SKM-1 (cell line): ENCODE data around the gene FIS1.
"Not testable (repeated sequence)": the region's sequence is repeated elsewhere in the genome, so short reads cannot be mapped to it uniquely, and the experiment has no call there.

Experiments
- DNase-seq: peaks from one replicate; lab custom pipeline; 2025; ENCODE audit not compliant: unreplicated experiment; lab: John Stamatoyannopoulos, UW

Gene FIS1

DNA sequence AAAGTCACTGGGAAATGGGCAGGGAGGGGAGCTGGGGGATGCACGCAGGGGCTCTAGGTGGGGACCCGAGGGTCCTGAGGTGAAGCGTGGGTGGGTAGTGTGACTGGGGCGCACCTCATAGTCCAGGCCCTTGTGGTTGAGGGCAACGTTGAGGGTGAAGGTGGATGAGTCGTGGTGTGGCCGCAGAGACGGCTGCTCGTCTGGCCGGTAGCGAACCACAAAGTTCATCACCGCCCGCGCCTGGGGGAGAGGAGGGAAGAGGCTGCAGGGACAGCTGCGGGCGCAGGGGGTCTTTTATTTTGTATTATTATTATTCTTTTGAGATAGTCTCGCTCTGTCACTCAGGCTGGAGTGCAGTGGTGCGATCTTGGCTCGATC is 38.2 kb downstream of the FIS1 start:
- DNase-seq, result no peak

GRCh38 chr7:101205901-101206664 is 38.8 kb downstream of the FIS1 start:
- DNase-seq, result no peak

- DNase-seq, result peak; percentile 49
Observed at GRCh38 chr7:101203740-101204738, 40.8 kb downstream of the FIS1 start.

DNA sequence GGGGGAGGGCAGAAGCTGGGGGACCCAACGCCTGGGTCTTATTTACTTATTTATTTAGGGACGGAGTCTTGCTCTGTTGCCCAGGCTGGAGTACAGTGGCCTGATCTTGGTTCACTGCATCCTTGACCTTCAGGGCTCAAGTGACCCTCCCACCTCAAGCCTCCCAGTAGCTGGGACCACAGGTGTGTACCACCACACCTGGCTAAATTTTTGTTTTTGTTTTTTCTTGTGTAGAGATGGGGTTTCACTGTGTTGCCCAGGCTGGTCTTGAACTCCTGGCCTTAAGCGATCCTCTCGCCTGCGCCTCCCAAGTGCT is 42.3 kb downstream of the FIS1 start:
- no peak for DNase-seq

DNA sequence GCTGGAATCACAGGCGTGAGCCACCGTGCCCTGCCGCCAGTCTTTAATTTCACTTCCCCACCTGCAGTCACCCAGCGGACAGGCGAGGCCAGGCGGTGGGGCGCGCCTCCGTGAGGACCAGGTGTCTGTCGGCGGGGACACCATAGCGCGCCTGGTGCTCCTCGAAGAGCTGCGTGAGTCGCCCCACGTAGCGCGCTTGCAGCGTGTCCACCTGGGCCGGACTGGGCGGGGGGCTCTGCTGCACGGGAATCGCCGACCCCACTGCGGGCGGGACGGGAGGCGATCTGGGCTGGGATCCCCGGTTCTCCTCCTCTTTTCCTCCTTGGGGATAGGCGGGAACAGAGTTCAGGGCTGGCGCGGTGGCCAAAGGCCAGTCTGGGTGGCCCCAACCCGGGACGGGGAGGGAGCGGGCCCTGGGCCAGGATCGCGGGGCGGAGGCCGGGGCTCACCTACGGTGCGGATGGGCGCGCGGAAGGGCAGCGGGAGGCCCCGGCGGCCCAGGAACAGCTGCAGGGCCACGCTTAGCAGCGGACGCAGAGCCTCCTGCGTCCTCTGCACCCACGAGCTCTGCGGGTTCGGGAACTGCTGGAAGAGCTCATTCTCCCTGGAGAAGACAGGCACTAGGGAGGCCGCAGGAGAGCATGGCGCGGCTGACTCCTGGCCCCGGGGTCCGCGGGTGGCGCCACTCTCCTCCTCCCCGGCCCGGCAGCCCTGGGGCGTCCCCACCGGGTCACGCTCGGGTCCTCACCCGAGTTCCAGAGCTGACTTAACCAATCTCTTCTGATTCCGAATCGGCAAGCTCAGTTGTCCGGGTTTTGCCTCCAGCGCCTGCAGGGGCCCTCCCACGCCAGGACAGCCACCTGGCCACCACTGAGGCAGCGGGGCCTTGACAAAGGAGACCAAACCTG is 42.9 kb downstream of the FIS1 start:
- no peak for DNase-seq

DNA sequence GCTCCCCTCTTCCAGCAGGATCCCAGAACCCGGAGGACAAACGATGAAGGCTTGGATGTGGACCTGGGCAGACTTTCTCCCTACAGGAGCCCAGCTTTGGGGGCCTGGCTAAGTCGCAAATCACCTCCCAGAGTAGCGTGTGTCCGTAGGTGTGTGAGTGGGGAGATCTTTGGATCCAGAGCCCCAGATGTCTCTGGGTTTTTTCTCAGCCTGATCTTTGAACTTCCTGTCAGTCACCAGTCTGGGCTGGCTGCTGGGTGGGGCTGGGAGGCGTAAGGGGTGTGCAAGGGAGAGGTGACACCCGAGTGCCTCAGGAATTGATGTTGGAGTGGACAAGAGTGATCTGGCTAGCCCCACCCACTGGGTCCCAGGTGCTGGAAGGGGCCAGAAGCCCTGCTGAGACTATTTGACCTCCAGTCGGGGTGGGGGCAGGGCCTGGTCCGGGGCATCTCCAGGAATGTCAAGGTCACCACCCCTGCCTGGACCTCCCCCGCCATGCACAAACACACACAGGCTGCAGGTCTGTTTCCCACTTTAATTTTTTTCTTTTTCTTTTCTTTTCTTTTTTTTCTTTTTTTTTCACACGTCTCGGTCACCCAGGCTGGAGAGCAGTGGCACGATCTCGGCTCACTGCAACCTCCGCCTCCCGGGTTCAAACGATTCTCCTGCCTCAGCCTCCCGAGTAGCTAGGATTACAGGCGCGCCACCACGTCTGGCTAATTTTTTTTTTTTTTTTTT is 43.9 kb downstream of the FIS1 start, which contains the start of gene MOGAT3:
Gene MOGAT3, minus strand, starts transcription at position 175 of the 738 bp plus-strand sequence. CDS start 182 bp downstream, outside the sequence.
- DNase-seq, result no peak

DNA sequence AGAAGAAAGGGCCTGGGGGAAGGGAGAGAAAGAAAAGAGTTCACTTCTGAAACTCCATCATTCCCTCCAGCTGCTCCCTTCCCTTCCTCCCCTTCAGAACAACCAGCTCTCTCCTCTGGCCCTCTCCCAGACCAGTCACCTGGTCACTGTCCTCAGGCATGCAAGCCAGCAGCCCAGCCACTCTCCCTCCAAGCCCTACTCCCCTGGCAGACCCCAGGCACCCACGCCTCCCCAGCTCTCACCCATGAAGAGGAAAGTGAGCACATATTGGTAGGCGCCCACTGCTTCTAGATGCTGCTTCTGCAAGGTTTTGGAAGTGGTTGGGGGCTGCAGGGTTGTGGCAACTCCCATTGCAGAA is 44.4 kb downstream of the FIS1 start:
- DNase-seq, result no peak

DNA sequence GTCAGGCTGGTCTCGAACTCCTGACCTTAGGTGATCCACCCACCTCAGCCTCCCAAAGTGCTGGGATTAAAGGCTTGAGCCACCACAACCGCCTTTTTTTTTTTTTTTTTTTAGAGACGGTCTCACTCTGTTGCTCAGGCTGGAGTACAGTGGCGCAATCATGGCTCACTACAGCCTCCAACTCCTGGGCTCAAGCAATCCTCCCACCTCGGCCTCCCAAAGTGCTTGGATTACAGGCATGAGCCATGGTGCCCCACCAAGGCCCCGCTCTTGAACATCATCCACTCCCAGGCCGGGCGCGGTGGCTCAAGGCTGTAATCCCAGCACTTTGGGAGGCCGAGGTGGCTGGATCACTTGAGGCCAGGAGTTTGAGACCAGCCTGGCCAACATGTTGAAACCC is 45.4 kb downstream of the FIS1 start:
- DNase-seq, result not testable (repeated sequence)

DNA sequence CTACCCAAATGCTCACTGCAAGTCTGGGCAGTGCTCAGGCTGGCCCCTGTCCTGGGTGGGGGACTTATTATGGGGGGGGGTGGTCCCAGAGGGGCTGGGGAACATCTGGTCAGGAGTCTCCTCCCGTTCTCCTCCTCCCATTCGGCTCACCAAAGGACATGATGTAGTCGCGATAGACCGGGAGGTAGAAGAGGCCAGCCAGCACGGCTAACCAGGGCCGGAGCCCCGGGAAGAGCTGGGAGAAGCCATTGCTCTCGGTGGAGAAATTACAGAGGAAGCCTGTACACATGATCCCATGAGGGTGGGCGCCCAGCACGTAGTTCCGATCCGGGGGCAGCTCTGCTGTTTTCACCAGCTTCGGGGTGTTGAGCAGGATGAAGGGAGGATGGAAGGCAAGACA is 46.4 kb downstream of the FIS1 start:
- no peak for DNase-seq

DNA sequence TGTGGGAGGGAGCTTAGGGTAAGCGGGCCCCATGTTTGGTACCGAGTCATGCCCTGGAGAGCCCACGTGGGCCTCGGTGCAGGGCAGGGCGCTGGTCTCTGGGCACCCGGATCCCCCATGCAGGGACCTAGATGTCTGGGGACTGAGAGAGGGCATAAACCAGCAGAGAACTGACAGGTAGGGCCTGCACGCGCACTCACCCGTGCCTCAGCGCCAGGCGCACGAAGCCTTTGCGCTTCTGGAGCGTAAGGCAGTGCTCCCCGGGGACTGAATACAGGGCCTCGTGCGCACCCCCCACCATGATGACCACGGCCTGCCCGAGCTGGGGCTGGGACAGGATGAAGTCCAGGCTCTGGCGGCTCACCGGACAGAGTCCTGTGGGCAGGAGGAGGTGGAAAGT is 46.9 kb downstream of the FIS1 start:
- DNase-seq, result no peak

DNA sequence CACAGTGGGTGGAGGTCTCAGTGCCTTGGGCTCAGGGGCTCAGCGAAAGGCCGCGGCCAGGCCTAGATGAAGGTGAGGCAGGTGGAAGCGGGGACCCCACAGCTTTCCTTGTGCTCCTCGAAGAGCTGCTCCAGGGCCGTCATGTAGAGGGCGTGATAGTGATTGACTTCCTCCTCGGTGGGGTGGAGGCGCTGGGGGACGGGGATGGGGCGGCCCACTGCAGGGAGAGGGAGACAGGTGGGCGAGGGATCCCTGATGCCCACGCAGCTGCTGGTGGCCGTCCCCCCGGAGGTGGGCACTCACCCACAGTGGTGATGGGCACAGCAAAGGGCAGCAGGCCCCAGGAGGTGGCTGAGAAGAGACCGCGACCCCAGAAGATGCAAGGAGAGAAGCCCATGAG is 49.0 kb downstream of the FIS1 start:
- no peak for DNase-seq
